ENCODE measurements around the gene CDX1.

The CDX1 gene

GRCh38 chr5:150196986-150197385, 30.4 kb downstream of the CDX1 start:
- peaks cover 0 to 63% (median 9%) of the 10 kb centered on the region in 3 experiments for H3K27me3 ChIP-seq (ENCODE audit: control insufficient read depth in 3 of 3, insufficient read depth in 3 of 3, low read depth in 1 of 3, low read length in 3 of 3)
- H3K4me1 ChIP-seq (ENCODE audit: control insufficient read depth in 2 of 2, insufficient read depth in 1 of 2, low read depth in 1 of 2, low read length in 2 of 2) = peaks cover 2 to 6% of the 10 kb centered on the region in 2 donors
- H3K9me3 ChIP-seq (replicated peaks in 1 of 2; ENCODE audit: control insufficient read depth in 2 of 2, insufficient read depth in 1 of 2, low read depth in 1 of 2, low read length in 2 of 2) = no peaks in the 10 kb centered on the region
- no peak for DNase-seq (ENCODE audit: low spot score)
- peak overlapping the region; percentile 69 for H2BK15ac ChIP-seq (ENCODE audit: low read length)
- no peak overlapping the region for H3K4ac ChIP-seq (ENCODE audit: low read length)
- no peak overlapping the region for H2AK5ac ChIP-seq (ENCODE audit: low read depth, low read length)
- no peak overlapping the region for H2AFZ ChIP-seq (ENCODE audit: low read length)
- no peak overlapping the region for H3K27ac ChIP-seq (replicated peaks; ENCODE audit: low read length)
- no peak overlapping the region for H3K9ac ChIP-seq (ENCODE audit: low read depth, low read length, poor library complexity)
- H3K79me1 ChIP-seq (ENCODE audit: low read depth, low read length) = no peaks in the 10 kb centered on the region
- H3K4me2 ChIP-seq (ENCODE audit: insufficient read depth, low read length, poor library complexity, severe bottlenecking) = no peak overlapping the region
- no peak overlapping the region for H3K23ac ChIP-seq (ENCODE audit: low read depth, low read length, poor library complexity)
- no peak overlapping the region for H2BK120ac ChIP-seq (ENCODE audit: low read depth, low read length)
- H3K36me3 ChIP-seq (replicated peaks in 1 of 2; ENCODE audit: control insufficient read depth in 2 of 2, insufficient read depth in 2 of 2, low read length in 2 of 2) = no peaks in the 10 kb centered on the region
- WGBS, 2 donors (ENCODE audit: extremely low coverage in 2 of 2, insufficient read length in 2 of 2, insufficient replicate concordance in 1 of 2) = no CpG with 5 or more reads among the region's 16 CpGs
- H3K4me3 ChIP-seq (ENCODE audit: low read length in 2 of 2) = no peak overlapping the region
- no peak overlapping the region for H2BK5ac ChIP-seq (ENCODE audit: low read length)
- peak overlapping the region; percentile 49 for H3K18ac ChIP-seq (ENCODE audit: low read length)
- no peak overlapping the region for H3K14ac ChIP-seq (ENCODE audit: low read length)
- H4K8ac ChIP-seq (ENCODE audit: low read depth, low read length) = no peak overlapping the region
- H2BK12ac ChIP-seq (ENCODE audit: low read length) = no peak overlapping the region
- H4K91ac ChIP-seq (ENCODE audit: low read depth, low read length, poor library complexity) = no peak overlapping the region

GRCh38 chr5:150197476-150197875, 30.9 kb downstream of the CDX1 start:
- no peaks in the 10 kb centered on the region for H3K79me1 ChIP-seq (ENCODE audit: low read depth, low read length)
- no peak overlapping the region for H3K27ac ChIP-seq (replicated peaks; ENCODE audit: low read length)
- H4K91ac ChIP-seq (ENCODE audit: low read depth, low read length, poor library complexity) = no peak overlapping the region
- H3K36me3 ChIP-seq (replicated peaks in 1 of 2; ENCODE audit: control insufficient read depth in 2 of 2, insufficient read depth in 2 of 2, low read length in 2 of 2) = no peaks in the 10 kb centered on the region
- no peak overlapping the region for H3K14ac ChIP-seq (ENCODE audit: low read length)
- no peak overlapping the region for H3K23ac ChIP-seq (ENCODE audit: low read depth, low read length, poor library complexity)
- no peak overlapping the region for H3K4ac ChIP-seq (ENCODE audit: low read length)
- no peak overlapping the region for H2BK120ac ChIP-seq (ENCODE audit: low read depth, low read length)
- H2AFZ ChIP-seq (ENCODE audit: low read length) = no peak overlapping the region
- no CpG with 5 or more reads among the region's 1 CpG for WGBS, 2 donors (ENCODE audit: extremely low coverage in 2 of 2, insufficient read length in 2 of 2, insufficient replicate concordance in 1 of 2)
- peaks cover 0 to 58% (median 5%) of the 10 kb centered on the region in 3 experiments for H3K27me3 ChIP-seq (ENCODE audit: control insufficient read depth in 3 of 3, insufficient read depth in 3 of 3, low read depth in 1 of 3, low read length in 3 of 3)
- H3K4me1 ChIP-seq (ENCODE audit: control insufficient read depth in 2 of 2, insufficient read depth in 1 of 2, low read depth in 1 of 2, low read length in 2 of 2) = peaks cover 2 to 4% of the 10 kb centered on the region in 2 donors
- no peak overlapping the region for H2BK15ac ChIP-seq (ENCODE audit: low read length)
- H3K9me3 ChIP-seq (replicated peaks in 1 of 2; ENCODE audit: control insufficient read depth in 2 of 2, insufficient read depth in 1 of 2, low read depth in 1 of 2, low read length in 2 of 2) = no peaks in the 10 kb centered on the region
- no peak overlapping the region for H3K18ac ChIP-seq (ENCODE audit: low read length)
- H2BK5ac ChIP-seq (ENCODE audit: low read length) = no peak overlapping the region
- DNase-seq (ENCODE audit: low spot score) = no peak
- H3K9ac ChIP-seq (ENCODE audit: low read depth, low read length, poor library complexity) = no peak overlapping the region
- no peak overlapping the region for H3K4me3 ChIP-seq (ENCODE audit: low read length in 2 of 2)
- no peak overlapping the region for H2AK5ac ChIP-seq (ENCODE audit: low read depth, low read length)
- H3K4me2 ChIP-seq (ENCODE audit: insufficient read depth, low read length, poor library complexity, severe bottlenecking) = no peak overlapping the region
- no peak overlapping the region for H2BK12ac ChIP-seq (ENCODE audit: low read length)
- H4K8ac ChIP-seq (ENCODE audit: low read depth, low read length) = no peak overlapping the region

DNA sequence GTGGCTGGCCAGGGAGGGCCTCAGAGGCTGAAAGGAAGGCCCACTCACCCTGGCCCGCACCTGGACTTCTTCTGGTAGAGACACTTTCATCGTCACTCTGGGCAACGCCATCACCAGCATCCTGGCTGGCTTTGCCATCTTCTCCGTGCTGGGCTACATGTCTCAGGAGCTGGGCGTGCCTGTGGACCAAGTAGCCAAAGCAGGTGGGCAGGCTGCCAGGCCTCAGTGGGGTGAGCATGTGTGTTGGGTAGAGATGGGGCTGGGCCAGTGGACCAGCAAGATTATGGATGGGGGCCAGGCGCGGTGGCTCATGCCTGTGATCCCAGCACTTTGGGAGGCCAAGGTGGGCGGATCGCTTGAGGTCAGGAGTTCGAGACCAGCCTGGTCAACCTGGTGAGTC, 35.9 kb downstream of the CDX1 start:
- Histone ChIP-seq H2BK15ac (ENCODE audit: low read length) (no peak overlapping the region), H2BK5ac (ENCODE audit: low read length) (no peak overlapping the region), H3K14ac (ENCODE audit: low read length) (no peak overlapping the region), H4K8ac (ENCODE audit: low read depth, low read length) (no peak overlapping the region), H3K27ac (replicated peaks; ENCODE audit: low read length) (no peak overlapping the region), H3K4me2 (ENCODE audit: insufficient read depth, low read length, poor library complexity, severe bottlenecking) (no peak overlapping the region), H3K4ac (ENCODE audit: low read length) (no peak overlapping the region), H3K36me3 (replicated peaks in 1 of 2; ENCODE audit: control insufficient read depth in 2 of 2, insufficient read depth in 2 of 2, low read length in 2 of 2) (no peaks in the 10 kb centered on the region), H3K79me1 (ENCODE audit: low read depth, low read length) (no peaks in the 10 kb centered on the region), H3K4me3 (ENCODE audit: low read length in 2 of 2) (no peak overlapping the region), H2BK120ac (ENCODE audit: low read depth, low read length) (no peak overlapping the region), H3K9me3 (replicated peaks in 1 of 2; ENCODE audit: control insufficient read depth in 2 of 2, insufficient read depth in 1 of 2, low read depth in 1 of 2, low read length in 2 of 2) (no peaks in the 10 kb centered on the region), H3K9ac (ENCODE audit: low read depth, low read length, poor library complexity) (no peak overlapping the region), H2BK12ac (ENCODE audit: low read length) (no peak overlapping the region), H4K91ac (ENCODE audit: low read depth, low read length, poor library complexity) (no peak overlapping the region), H3K18ac (ENCODE audit: low read length) (peak overlapping the region; percentile 65), H3K23ac (ENCODE audit: low read depth, low read length, poor library complexity) (no peak overlapping the region), H3K4me1 (ENCODE audit: control insufficient read depth in 2 of 2, insufficient read depth in 1 of 2, low read depth in 1 of 2, low read length in 2 of 2) (no peaks in the 10 kb centered on the region), H2AFZ (ENCODE audit: low read length) (no peak overlapping the region), H2AK5ac (ENCODE audit: low read depth, low read length) (no peak overlapping the region), H3K27me3 (ENCODE audit: control insufficient read depth in 3 of 3, insufficient read depth in 3 of 3, low read depth in 1 of 3, low read length in 3 of 3) (peaks cover 0 to 25% (median 2%) of the 10 kb centered on the region in 3 experiments)
- WGBS, 2 donors (ENCODE audit: extremely low coverage in 2 of 2, insufficient read length in 2 of 2, insufficient replicate concordance in 1 of 2) = no CpG with 5 or more reads among the region's 10 CpGs
- no peak for DNase-seq (ENCODE audit: low spot score)

DNA sequence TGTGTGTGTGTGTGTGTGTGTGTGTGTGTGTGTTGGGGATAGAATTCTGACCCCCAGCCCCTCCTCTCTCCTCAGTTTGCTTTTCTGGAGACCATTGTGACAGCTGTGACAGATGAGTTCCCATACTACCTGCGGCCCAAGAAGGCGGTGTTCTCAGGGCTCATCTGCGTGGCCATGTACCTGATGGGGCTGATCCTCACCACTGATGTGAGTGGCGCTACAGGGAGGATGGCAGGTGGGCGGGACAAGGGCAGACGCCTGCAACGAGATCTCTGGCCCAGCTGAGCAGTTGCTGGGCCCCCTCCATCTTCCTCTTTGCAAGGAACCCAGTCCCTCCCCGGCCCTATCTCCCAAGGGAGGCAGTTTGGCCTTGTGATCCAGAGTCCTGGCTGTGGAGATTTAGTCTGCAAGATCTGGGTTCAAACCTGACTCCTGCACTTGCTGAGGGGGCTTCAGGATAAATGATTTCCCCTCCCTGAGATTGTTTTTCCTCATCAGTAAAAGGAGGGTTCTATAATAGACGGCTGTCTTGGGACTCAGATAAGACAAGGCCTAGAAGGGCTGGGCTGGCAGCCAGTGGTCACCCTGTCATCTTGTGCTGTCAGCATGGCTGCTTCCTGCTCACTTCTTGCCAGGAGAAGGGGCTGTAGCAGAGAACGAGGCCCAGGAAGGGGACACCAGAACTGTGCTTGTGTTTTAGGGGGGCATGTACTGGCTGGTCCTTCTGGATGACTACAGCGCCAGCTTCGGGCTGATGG, 37.4 kb downstream of the CDX1 start:
- peaks cover 2% of the 10 kb centered on the region in 2 donors for H3K4me1 ChIP-seq (ENCODE audit: control insufficient read depth in 2 of 2, insufficient read depth in 1 of 2, low read depth in 1 of 2, low read length in 2 of 2)
- H2AK5ac ChIP-seq (ENCODE audit: low read depth, low read length) = peak overlapping the region; percentile 49
- H3K18ac ChIP-seq (ENCODE audit: low read length) = no peak overlapping the region
- DNase-seq (ENCODE audit: low spot score) = no peak
- no peaks in the 10 kb centered on the region for H3K36me3 ChIP-seq (replicated peaks in 1 of 2; ENCODE audit: control insufficient read depth in 2 of 2, insufficient read depth in 2 of 2, low read length in 2 of 2)
- H3K27ac ChIP-seq (replicated peaks; ENCODE audit: low read length) = no peak overlapping the region
- WGBS, 2 donors (ENCODE audit: extremely low coverage in 2 of 2, insufficient read length in 2 of 2, insufficient replicate concordance in 1 of 2) = no CpG with 5 or more reads among the region's 12 CpGs
- H4K91ac ChIP-seq (ENCODE audit: low read depth, low read length, poor library complexity) = no peak overlapping the region
- H3K27me3 ChIP-seq (ENCODE audit: control insufficient read depth in 3 of 3, insufficient read depth in 3 of 3, low read depth in 1 of 3, low read length in 3 of 3) = peaks cover 0 to 37% (median 2%) of the 10 kb centered on the region in 3 experiments
- no peak overlapping the region for H3K4ac ChIP-seq (ENCODE audit: low read length)
- H2BK12ac ChIP-seq (ENCODE audit: low read length) = no peak overlapping the region
- H2AFZ ChIP-seq (ENCODE audit: low read length) = no peak overlapping the region
- H3K9me3 ChIP-seq (replicated peaks in 1 of 2; ENCODE audit: control insufficient read depth in 2 of 2, insufficient read depth in 1 of 2, low read depth in 1 of 2, low read length in 2 of 2) = no peaks in the 10 kb centered on the region
- H3K79me1 ChIP-seq (ENCODE audit: low read depth, low read length) = no peaks in the 10 kb centered on the region
- H3K4me3 ChIP-seq (ENCODE audit: low read length in 2 of 2) = no peak overlapping the region
- no peak overlapping the region for H3K14ac ChIP-seq (ENCODE audit: low read length)
- H3K23ac ChIP-seq (ENCODE audit: low read depth, low read length, poor library complexity) = no peak overlapping the region
- H2BK5ac ChIP-seq (ENCODE audit: low read length) = no peak overlapping the region
- H3K4me2 ChIP-seq (ENCODE audit: insufficient read depth, low read length, poor library complexity, severe bottlenecking) = no peak overlapping the region
- H2BK15ac ChIP-seq (ENCODE audit: low read length) = no peak overlapping the region
- H4K8ac ChIP-seq (ENCODE audit: low read depth, low read length) = no peak overlapping the region
- peak overlapping the region; percentile 50 for H3K9ac ChIP-seq (ENCODE audit: low read depth, low read length, poor library complexity)
- no peak overlapping the region for H2BK120ac ChIP-seq (ENCODE audit: low read depth, low read length)
